ENCODE results near the gene KCNQ1OT1.

KCNQ1OT1 gene

DNA sequence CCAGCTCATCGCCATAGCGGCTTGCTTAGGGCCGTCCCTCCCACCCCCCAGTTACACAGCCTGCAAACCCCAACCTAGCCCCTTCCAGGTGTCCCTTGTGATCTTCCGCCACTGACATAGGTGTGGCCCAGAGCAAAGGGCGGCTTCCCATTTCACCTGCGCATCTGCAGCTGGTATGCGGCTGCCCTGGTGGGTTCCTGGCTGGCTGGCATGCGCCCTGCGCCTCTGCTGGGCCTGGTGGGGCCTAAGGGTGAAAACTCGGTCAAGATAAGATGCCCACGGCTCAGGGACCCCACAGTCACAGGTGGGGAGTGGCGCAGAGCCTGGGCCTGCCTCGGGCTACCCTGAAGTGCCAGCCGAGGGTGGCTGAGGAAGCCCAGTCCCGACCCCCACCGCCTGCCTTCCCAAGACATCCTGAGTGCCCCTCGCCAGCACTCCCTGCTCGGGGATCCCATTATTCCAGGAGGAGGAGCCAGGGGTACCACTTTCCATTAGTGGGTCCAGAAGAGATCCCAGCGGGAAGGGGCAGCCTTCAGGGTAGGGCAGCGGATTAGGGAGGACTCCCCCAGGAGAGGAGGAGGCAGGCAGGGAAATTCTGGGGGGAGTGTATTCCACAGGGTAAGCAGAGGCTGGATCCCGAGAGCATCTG, 36.9 kb upstream of the KCNQ1OT1 start:
- no peak for DNase-seq

DNA sequence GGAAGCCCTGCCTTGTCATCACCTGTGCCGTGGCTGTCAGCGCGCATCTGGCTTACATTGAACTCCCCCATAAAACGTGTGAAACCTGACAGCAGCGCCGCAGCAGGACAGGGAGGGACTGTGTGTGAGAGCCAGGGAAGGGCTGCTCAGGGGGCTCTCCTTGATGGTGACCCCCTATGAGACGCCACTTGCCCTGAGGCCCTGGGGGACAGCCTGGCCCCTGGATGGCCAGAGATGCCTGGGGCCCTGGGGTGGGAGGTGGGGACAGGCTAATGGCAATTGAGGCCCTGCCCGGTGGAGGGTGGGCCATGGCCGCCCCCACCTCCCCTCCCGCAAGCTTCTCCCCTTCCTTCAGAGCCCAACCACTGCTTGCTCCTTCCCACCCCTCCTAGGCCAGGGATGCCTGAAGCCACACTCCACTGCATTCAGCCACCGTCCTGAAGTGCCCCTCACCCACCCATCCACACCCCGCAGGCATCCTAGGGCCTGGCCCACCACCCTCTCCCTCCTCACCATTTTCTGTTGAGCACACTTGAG, 35.3 kb upstream of the KCNQ1OT1 start:
- no peak for DNase-seq

DNA sequence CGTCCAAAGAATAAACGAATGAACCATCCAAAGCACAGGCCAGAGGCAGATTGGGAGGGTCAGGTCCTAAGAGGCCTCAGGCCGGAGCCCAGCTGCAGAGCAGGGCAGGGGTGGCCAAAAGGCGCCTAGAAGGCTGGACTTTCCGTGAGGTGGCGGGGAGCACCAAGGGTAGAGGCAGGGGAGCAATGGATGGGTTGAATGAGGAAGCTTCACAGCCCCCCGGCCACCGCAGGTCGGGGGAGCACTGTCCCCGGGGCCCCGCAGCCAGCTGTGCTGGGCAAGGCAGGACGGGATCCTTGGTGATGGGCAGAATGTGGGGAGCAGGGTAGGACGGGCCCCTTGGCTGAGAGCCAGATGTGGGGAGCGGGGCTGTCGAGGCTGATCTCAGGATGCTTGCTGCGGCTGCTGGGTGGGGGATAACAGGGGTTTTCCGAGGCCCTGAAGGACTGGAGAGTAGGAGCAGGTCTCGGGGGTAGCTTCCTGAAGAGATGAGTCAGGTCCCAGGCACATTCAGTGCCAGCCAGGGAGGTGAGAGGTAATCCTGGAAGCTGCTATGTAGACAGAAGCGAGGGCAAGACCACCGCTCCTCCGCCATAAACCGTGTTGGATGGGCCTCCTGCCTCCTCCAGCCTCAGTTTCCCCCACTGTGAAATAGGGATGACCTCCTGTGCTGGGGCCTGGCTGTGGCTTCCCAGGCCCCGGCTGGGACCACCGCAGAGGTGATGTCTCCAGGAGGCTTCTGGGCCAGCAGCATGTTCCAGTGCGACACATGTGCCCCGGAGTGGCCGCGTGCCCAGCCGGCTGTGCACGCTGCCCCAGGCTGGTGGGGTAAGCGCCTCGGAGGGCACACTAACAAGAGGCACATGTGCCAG, 34.6 kb upstream of the KCNQ1OT1 start:
- DNase-seq = no peak

DNA sequence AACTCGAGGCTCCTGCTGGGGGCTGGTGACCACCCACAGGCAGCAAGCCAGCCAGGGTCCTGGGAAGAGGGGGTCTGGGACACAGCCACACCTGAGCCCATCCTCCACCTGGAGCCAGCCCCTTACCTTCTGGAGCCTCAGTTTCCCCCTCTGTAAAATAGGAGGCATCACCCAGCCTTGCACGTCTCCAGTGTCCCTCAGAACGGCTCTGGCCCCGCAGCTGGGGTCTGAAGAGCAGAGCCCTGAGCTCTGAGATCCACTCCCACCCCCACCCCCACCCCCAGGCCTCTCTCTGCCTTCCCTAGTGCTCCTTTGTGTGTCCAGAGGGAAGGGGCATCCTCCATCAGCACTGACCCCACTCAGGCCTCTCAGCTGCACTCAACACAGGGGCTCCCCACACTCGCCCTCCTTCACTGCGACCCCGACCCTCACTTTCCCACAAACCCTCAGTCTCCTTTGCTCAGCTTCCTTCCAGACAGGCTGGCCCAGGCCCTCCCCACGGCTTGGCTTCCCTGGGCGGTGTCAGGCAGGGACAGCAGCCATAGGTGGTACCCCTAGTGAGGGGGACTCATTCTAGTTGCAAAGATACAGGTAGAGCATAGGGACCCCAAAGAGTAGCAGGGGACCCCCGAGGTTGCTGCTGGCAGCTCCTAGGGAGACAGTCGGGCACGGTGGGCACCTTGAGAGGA, 33.3 kb upstream of the KCNQ1OT1 start:
- DNase-seq = no peak

DNA sequence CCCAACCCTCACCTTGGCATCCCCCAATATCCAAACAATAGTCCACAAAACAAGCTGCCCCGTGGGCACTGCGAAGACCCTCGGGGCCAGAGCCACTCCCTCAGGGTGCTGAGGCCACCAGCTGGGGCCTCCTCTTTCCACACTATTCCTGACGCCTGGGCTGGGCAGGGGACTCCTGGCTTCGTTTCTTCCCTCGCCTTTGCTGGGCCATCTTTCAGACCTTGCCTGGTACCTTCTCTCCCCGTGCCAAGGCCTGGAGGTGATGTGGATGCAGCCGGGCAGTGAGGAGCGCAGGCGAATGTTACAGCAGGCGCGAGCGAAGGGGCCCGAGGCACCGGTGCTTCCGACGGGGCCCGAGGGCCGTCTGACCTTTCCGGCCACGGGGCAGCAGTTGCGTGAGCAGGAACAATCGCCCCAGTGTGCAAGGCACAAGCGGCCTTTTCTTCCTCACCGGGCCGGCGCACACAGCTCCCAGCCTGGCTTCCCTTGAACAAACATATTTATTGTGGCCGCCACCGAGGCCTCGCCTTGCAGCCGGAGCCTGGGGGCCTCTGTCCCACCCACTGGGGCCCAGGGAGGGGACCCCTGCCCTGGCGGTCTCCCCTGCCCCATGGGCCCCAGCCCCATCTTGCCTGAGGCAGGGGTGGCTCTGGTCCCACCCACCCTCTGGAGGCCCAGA, 32.6 kb upstream of the KCNQ1OT1 start:
- DNase-seq = no peak

DNA sequence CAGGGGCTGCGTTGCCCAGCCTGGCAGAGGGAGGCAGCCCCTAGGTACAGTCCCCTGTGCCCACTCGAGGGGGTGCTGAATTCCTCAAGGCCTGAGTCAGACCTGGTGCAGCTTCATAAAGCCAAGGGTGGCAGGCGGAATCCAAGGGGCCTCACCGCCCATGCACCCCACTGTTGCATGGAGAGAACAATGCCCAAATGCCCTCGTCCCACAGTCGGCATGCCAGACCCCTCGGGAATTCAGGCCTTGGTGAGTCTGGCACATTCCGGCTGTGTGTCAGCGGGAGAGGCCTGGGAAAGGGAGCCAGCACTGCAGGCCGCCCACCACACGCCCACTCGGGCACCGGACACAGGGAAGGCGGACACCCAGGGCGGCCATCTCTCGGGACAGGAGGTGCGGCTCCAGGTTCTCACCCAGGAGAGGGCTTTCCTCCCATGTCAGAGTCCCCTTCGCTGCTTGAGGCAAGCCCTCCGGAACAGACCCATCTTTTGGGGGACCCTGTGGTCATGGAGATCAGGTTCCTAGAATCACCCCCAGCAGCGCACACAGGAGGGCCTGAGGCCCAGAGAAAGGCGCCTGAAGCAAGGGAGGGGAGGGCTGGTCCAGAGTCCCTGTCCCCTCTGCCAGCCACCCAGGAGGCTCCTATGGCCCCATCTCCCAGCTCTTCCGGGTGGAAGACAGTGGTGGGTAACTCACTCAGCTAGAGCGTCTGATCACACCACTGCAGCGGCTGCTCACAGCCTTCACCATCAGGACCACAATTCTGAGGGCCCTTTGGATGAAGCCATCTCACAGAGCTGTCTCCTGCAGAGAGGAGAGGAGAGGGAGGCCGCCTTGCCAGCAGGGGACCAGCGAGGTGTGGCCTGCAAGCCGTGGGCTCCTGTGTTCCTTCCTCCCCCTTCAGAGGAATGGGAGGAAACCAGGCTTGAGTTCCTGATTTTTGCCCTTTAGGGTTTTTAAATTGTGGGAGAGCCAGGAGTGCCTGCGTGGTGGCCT, 31.6 kb upstream of the KCNQ1OT1 start:
- DNase-seq = no peak

DNA sequence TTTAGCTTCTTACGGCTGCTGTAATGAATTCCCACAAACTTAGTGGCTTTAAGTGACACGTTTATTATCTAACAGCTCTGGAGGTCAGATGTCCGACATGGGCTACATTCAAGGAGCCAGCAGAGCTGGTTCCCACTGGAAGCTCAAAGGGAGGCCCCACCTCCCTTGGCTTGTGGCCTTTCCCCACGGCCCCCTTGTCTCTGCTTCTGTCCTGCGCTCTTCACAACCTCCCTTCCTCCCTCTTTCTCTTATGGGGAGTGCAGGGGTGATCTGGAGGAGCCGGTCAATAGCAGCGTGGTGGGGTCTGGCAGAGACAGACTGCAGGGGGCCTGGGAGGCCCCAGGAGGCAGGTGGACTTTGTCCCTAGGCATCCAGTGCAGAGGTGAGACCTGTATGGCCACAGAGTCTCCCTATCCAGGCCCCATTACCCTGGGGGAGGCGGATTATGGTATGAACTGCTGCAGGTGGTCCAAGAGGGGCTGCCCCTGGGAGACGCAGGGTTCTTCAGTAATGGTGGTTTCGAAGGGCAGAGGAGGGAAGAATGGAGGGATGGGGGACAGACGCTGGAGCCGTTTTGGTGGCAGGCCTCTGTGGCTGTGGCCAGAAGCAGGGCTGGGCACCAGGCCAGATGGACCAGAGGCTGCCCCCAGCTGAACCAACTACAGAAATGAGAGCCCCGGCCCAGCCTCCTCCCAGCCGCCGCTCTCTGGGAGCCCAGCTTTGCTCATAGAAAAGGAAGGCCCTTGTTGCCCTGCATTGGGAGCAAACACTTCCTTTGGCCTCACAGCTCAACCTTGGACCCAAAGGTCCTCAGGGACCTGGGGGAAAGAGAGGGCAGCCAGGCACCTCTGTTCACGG, 30.7 kb upstream of the KCNQ1OT1 start:
- DNase-seq = no peak

DNA sequence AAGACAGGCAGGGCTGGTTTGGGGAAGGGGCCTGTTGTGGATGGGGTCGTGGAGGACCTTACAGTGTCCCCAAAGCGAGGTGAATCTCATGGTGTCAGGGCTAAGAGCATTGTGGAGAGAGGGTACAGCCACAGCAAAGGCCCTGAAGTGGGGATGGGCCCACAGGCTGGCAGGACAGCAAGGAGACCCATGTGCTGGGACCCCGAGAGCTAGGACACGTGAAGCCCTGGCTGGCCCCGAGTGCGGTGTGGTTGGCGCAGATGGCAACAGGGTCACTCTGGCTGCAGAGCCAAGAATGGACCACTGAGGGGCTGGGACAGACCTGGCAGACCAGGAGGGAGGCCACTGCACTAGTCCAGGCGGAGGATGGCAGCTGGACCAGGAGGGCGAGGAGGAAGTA, 30.0 kb upstream of the KCNQ1OT1 start:
- DNase-seq = no peak

DNA sequence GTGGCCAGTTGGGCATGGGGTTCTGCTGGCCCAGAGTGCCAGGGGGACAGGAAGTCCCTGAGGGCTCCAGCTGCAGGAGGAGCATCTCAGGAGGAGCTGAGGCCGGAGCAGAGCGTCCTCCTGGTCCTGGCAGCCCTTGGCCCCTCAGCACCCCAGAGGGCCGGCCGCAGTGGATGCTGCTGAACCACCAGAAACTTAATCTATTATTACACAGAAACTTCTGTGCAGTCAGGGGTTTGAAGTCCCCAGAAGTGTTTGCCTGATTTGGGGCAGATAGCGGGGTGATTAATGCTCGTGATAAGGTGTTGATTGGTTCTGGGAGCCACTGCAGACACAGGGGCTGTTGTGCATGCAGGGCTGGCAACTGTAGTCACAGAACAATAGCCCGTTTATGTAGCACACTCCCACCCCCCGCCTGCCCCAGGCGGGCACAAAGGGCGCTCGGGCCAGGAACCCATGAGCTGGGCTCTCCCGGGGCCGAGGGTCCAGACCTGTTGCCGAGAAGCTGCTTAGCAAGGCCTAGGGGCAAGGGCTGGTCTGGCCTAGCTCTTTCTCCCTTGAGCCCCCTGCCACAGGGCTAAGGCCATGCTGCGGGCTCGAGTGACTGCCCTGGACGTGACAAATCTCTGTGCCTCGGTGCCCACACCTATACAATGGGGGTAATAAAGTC, 29.0 kb upstream of the KCNQ1OT1 start:
- no peak for DNase-seq

DNA sequence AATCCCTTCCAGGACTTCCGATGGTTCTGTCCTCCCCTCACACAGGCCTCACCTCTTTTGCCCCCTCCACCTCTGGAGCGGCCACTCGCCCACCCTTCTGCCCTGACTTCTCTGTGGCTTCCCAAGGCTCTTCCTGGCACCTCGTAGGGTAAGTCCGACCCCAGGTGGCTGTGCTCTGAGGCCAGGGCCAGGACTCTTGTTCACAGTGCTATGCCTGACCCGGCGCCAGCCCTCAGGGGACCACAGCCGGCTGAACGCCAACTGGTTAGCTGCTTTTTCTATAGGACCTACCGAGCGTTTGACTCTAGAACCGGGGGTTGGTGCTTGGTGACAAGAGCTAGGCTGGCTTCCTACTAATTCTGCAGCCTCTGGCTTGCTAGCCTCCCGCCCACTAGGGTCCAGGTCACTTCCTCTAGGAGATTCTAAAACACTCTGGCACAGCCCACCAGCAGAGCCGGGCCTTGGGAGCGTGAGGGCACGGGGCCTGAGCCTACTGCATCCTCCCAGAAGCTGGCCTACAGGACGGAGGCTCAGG, 28.4 kb upstream of the KCNQ1OT1 start:
- DNase-seq = no peak

DNA sequence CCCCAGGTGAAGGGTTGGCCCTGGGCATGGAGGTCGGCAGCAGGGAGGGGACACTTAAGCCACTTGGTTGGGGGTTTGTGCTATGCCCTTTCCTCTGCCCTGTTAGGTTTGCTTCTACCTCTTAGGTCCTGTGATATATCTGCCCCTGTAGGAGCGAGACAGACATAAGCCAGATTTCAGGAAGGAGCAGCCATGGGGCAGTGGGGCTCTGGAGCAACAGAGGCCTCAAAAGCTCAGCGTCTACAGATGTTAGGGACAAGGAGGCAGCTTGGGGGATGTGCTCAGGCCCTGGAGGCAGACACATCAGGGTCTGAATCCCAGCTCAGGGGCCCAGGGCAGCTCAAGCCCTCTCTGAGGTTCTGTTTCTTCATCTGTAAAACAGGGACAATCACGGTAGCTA, 27.2 kb upstream of the KCNQ1OT1 start:
- no peak for DNase-seq

DNA sequence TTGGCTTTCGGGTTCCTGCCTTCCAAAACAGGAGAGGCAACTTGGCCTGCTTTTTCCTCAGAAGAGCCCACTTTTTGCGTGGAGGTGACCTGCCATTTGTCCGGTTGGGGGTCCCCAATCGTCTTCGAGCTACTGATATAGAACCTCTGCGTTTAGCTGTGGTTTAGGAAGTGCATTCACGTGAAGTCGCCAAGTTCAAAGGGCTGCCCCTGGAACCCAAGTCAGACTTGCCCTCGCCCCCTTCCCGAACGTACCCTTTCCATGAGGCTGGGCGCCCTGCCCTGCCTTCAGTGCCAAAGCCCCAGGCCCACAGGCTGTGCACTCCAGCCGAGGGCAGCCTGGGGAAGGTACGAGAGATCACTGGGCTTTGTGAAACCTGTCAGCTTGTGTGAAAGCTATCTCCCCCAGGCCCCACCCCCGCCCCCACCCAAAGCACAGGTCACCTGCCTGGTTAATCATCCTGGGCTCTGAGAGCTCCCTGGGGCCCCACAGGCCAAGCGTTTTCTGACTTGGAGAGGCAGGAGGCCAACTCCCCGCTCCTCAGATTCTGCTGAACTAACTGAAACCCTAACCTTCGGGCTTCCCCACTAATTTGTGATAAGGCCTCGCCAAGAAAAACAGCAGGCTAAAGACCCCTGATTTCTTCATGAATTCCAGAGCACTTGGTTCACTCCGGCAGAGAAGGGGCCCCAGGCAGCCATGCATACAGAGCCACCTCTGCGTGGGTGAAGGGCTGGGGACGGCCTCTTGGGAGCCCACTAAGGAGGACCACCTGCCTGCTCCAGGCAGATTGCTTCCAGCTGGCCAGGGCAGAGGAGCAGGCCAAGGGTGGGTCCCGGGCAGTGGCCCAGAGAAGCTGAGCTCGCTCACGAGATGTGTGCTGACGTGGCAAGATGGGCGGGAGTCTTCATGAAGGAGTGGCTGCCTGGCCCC, 25.8 kb upstream of the KCNQ1OT1 start:
- DNase-seq = no peak

DNA sequence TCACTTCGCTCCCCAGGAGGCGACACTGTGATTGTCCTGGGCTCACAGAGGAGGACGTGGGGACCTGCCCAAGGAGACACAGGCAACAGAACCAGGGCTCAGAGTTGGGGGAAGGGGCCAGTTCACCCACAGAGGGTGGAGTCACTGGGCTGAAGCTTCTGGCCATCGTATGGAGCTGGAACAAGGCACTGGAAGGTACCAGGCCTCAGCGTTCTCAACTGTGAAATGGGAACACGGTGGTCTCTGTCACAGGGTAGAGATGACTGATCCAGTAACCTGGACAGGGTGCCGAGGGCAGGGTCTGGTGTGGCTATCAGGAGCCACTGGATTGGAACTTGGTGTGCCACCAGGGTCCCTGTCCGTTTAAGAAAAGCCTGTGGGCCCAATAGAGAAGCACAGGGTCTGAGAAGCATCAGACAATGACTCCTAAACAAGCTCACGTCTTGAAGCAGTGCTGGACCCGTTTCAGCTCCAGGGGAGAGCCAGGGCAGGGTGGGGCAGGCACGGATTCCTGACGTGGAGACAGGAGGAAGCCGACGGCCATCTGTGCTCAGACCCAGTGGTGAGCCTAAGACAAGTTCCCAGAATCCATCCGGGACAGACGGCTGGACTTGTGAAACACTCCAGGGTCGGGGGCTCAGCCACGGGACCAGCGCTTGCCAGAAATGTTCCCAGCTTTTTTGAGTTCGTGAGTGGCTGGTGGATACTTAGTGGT, 25.0 kb upstream of the KCNQ1OT1 start:
- no peak for DNase-seq

DNA sequence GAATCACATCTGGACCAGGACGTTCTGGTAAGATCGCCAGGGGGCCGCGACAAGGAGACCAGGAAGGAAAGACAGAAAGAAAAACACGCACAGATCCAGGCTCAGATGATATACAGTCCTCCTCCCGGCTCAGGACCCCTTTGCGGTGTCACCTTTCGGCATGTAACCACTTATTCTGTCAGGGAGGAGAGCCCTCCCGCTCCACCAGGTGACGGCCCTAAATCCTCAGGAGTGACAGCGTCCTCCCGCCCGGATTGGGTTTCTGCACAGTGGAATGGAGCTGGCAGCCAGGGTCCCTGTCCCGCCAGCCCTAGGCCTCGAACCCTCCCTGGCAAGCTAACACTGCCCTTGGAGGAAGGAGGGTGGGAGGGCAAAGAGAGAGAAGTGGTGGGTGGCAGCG, 24.3 kb upstream of the KCNQ1OT1 start:
- DNase-seq = no peak

DNA sequence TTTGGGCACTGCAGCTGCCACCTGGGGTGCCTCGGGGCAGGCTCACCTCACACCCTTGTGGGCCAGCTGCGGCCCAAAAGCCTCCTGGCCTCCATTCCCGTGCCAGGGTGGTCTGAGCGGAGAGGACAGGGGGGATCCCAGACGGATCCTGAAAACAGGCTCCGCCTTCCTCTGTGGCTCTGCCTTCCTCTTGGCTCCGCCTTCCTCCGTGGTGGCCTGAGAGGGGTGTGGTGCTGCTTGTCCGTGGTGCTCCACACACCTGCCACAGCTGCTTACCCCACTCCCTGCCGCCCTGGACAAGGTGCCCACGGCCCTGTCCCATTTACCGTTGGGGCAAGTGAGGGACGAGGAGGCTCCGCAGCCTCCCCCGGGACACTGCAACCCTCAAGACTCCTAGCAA, 23.2 kb upstream of the KCNQ1OT1 start:
- DNase-seq = no peak

DNA sequence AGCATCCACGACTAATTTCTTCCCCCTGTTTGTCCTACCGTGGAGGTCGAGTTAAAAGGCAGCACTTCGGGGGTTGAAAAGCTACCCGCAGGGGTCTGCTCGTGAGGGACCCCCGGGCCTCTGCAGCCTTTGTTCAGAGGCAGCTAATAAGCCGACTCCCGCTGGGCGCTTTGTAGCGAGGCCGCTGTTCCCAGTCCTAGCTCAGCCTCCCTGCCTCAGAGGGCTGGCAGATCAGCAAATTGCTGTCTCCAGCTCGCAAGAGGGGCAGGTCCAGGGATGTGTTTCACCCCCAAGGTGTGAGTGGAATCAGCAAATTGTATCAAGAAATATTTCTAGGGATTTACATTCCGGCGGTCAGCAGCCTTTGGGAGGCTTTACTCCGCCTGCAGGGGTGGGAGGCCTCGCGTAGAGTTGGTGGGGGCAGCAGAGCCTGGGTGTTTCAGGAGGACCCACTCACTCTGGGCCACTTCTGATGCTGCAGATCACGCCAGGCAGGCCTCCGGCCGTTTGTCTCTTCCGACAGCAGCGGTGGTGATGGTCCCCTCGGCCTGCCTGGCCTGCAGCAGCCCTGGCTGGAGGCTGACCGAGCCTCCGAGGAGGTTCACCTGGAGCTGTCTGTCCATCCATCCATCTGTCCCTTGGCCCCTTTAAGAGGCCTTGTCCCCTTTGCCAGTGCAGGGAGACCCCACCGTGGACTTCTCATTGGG, 21.6 kb upstream of the KCNQ1OT1 start:
- no peak for DNase-seq

DNA sequence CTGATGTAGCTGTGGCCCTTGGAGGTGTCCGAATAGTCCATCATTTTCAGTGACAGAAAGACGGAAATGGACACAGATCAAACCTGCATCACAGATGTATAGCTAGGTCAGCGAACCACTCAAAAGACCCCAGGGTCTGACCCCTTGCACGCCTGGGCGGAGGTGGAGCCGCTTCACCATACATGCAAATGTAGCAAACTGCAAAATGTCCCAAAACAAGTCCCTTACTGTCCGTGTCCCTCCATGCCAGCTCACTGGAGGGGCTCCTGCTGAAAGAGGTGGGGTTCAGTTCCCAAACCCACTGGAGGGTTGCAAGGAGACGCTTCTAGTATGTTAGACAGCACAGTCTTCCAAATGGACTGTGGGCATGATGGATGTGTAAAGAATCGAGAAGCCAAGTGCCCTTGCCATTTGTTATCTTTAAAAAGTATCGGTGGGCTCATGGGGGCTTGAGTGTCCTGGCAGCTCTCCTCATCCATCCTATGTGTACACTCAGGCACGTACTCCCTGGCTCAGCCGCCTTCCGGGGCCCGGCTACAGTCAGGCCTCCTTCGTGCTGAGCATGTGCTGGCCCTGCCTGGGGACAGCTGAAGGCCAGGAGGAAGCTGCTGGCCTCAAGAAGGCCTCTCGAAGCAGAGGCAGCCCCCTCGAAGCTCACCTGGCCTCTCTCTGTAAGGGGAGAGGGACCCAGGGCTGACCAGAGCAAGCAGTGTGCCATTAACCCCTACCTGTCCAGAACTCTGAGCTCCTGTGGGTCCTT, 20.2 kb upstream of the KCNQ1OT1 start:
- no peak for DNase-seq

Data from NCI-H1092 (cell line).